Kidney epithelial cell (primary cell): ENCODE measurements around the gene SLC25A21. TPM values are rescaled to one million over a fixed set of nuclear protein-coding genes. Genes with fewer than 3 reads are reported as not detected.

ENCODE experiments used
- DNase-seq: peaks from one replicate; pipeline ENCODE4 v3.0.0-alpha.2; 2010; ENCODE audit warnings: low read depth
- H3K27me3 ChIP-seq: 2 replicates; pipeline ENCODE4 v1.6.0; 2011; ENCODE audit warnings: low read length; ENCODE audit not compliant: control insufficient read depth, insufficient read depth
- H3K36me3 ChIP-seq: 2 replicates; pipeline ENCODE4 v1.5.1; 2011; ENCODE audit warnings: low read length; ENCODE audit not compliant: control insufficient read depth, insufficient read depth
- H3K4me3 ChIP-seq: 2 replicates; pipeline ENCODE4 v1.5.1; 2011; ENCODE audit warnings: low read depth, mild to moderate bottlenecking, control low read depth, low read length
- total RNA-seq: library from RNA; depleted of rRNA; stranded (reverse); fragments of >200 nt; gene quantifications from 2 replicates; pipeline ENCODE4 v1.2.3, GENCODE V29; 2015
- TF ChIP-seq, protein P1 (sequence below): IDR thresholded peaks from 2 replicates; pipeline ENCODE4 v1.5.1; 2011; ENCODE audit warnings: mild to moderate bottlenecking, moderate library complexity, low read length, control low read depth, inconsistent platforms; ENCODE audit not compliant: insufficient read depth, poor library complexity, severe bottlenecking

Gene SLC25A21
- total RNA-seq, 1 donor from 2014 or later, result 2.1 TPM

GRCh38 chr14:37094502-37094901, 77.9 kb downstream of the SLC25A21 start:
- TF ChIP-seq, protein P1, sequence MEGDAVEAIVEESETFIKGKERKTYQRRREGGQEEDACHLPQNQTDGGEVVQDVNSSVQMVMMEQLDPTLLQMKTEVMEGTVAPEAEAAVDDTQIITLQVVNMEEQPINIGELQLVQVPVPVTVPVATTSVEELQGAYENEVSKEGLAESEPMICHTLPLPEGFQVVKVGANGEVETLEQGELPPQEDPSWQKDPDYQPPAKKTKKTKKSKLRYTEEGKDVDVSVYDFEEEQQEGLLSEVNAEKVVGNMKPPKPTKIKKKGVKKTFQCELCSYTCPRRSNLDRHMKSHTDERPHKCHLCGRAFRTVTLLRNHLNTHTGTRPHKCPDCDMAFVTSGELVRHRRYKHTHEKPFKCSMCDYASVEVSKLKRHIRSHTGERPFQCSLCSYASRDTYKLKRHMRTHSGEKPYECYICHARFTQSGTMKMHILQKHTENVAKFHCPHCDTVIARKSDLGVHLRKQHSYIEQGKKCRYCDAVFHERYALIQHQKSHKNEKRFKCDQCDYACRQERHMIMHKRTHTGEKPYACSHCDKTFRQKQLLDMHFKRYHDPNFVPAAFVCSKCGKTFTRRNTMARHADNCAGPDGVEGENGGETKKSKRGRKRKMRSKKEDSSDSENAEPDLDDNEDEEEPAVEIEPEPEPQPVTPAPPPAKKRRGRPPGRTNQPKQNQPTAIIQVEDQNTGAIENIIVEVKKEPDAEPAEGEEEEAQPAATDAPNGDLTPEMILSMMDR, result no peak
- H3K27me3 ChIP-seq, result no peaks in the 10 kb centered on the region
- DNase-seq, result no peak

DNA sequence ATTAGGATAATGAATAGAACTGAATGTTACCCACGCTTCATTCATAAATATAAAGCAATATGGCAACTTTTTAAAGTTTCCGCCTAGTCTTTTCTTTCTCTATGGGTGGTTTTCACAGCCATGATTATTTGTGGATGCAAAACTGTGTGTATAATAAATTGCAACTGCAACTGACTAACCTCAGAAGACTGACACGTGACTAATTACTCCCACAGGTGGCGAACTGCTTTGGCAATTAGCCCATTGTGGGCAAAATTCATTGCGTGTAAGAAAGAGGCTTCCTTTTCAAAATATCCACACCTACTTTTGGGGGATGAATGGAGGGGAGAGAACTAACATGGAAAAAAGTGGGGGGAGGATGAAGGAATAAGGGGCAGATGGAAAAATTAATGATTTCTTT, 79.0 kb downstream of the SLC25A21 start:
- H3K36me3 ChIP-seq, result no peaks in the 10 kb centered on the region
- TF ChIP-seq, protein P1, result no peak
- H3K4me3 ChIP-seq, result no peak overlapping the region
- no peak for DNase-seq
- no peaks in the 10 kb centered on the region for H3K27me3 ChIP-seq

More at GRCh38 chr14:37094502-37094901, 77.9 kb downstream of the SLC25A21 start:
- no peaks in the 10 kb centered on the region for H3K36me3 ChIP-seq
- H3K4me3 ChIP-seq, result no peak overlapping the region

GRCh38 chr14:37091651-37092050, 80.8 kb downstream of the SLC25A21 start:
- Histone ChIP-seq H3K36me3 (no peaks in the 10 kb centered on the region), H3K27me3 (no peaks in the 10 kb centered on the region), H3K4me3 (no peak overlapping the region)
- TF ChIP-seq, protein P1, result no peak
- DNase-seq, result no peak

DNA sequence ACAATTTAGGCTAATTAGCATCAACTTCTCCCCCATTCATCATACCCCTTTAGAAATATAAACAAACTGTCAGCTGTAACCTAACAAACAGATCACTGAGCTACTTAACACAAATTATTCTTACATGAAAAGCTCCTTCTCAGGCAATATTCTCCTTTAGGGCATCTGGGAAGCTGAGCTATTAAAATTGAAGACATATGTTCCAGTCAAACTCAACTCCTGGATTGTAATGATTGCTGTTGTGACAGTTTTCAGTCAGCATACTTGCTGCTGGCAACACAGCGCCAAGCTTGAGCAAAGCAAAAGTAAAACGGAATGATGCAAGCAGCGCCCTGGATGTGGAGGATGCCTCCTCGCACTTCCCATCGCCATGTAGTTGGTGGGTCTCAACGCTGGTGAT, 82.4 kb downstream of the SLC25A21 start:
- no peak for DNase-seq

GRCh38 chr14:37089410-37089809, 83.0 kb downstream of the SLC25A21 start:
- DNase-seq, result no peak
- TF ChIP-seq, protein P1, result no peak
- Histone ChIP-seq H3K27me3 (no peaks in the 10 kb centered on the region), H3K4me3 (no peak overlapping the region), H3K36me3 (no peaks in the 10 kb centered on the region)

More for the DNA sequence above, 82.4 kb downstream of the SLC25A21 start:
- no peaks in the 10 kb centered on the region for H3K27me3 ChIP-seq
- H3K36me3 ChIP-seq, result no peaks in the 10 kb centered on the region
- TF ChIP-seq, protein P1, result no peak
- H3K4me3 ChIP-seq, result no peak overlapping the region
